Stimulated activated naive B cell treated with anti-CD40 and anti-IgM and Interleukin-4, amounts not matched to agents 10 μg/mL and 1 μg/mL and 100 μg/mL, for 72 hours (primary cell): ENCODE data around the gene LRCH1.

Experiments used
- ATAC-seq, 2 donors: fragments of 150-1000 bp; cut with Tn5 transposase; replicated peaks; 2 replicates each; pipeline ENCODE4 v1.10.0; 2021; ENCODE audit warnings: moderate library complexity in 1 of 2
- DNase-seq: peaks from one replicate; pipeline ENCODE4 v3.0.0; 2021
- H3K27ac Mint-ChIP-seq: one replicate; pipeline ENCODE4 v1.8.0; 2022; ENCODE audit warnings: mild to moderate bottlenecking, mixed read lengths
- H3K27me3 Mint-ChIP-seq, 2 donors: one replicate each; pipeline ENCODE4 v1.8.0; 2022; ENCODE audit warnings: mixed read lengths in 2 of 2
- H3K36me3 Mint-ChIP-seq, 2 donors: one replicate each; pipeline ENCODE4 v1.8.0; 2022; ENCODE audit warnings: mixed read lengths in 2 of 2, mild to moderate bottlenecking in 1 of 2
- H3K4me1 Mint-ChIP-seq, 2 donors: one replicate each; pipeline ENCODE4 v1.8.0; 2022; ENCODE audit warnings: mixed read lengths in 2 of 2, mild to moderate bottlenecking in 1 of 2
- H3K4me3 Mint-ChIP-seq, 2 donors: one replicate each; pipeline ENCODE4 v1.8.0; 2022; ENCODE audit warnings: mild to moderate bottlenecking in 2 of 2, mixed read lengths in 2 of 2, moderate library complexity in 1 of 2
- H3K9me3 Mint-ChIP-seq, 2 donors: one replicate each; pipeline ENCODE4 v1.8.0; 2022; ENCODE audit warnings: mixed read lengths in 2 of 2, mild to moderate bottlenecking in 1 of 2

LRCH1 gene

DNA sequence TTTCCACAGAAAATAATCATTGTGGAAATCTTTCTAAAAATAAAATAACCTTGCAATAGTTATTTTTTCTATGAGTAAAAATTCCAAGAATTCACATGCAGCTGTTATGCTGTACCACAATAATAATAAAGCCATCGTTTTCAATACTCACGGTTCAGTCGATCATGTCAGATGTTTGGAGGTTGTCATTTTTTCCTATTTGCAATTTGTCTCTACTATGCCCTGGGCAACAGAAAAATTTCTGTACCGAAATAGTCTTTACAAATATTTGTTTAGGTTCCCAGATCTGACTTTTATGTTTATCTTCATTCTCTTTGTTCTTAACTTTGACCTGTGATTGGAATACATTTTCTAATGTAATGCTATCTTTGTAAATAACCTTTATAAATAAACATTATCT, 164.3 kb downstream of the LRCH1 start:
- Mint-ChIP-seq H3K9me3 (no peaks in the 10 kb centered on the region), H3K27ac (no peak overlapping the region), H3K36me3 (peaks cover 18 to 29% of the 10 kb centered on the region in 2 donors)

DNA sequence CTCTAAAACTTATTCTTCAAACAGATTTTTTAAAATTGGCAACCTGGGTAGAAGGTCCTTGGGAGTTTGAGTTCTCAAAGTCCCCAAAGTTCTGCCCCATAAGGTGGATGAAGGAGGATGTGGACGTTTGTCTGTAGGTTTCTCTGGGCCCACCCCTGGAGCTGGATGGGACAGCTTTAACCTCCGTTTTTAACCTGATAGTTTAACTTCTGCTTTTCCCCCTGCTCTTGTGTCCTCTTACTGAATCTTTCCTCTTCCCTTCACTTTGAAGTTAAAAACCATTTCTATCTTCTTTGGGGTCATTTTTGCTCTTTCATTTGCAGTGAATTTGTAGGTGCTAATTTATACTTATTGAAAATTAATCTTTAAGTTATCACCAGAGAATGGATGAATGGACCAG, 164.9 kb downstream of the LRCH1 start:
- Mint-ChIP-seq H3K4me3 (no peak overlapping the region), H3K4me1 (peaks cover 9 to 12% of the 10 kb centered on the region in 2 donors), H3K9me3 (no peaks in the 10 kb centered on the region), H3K36me3 (peaks cover 19 to 29% of the 10 kb centered on the region in 2 donors), H3K27me3 (no peaks in the 10 kb centered on the region), H3K27ac (no peak overlapping the region)
- DNase-seq = no peak
- no peak for ATAC-seq

More for the DNA sequence above, 164.3 kb downstream of the LRCH1 start:
- Mint-ChIP-seq H3K4me1 (peaks cover 9 to 12% of the 10 kb centered on the region in 2 donors), H3K27me3 (no peaks in the 10 kb centered on the region), H3K4me3 (no peak overlapping the region)
- no peak for ATAC-seq
- no peak for DNase-seq

DNA sequence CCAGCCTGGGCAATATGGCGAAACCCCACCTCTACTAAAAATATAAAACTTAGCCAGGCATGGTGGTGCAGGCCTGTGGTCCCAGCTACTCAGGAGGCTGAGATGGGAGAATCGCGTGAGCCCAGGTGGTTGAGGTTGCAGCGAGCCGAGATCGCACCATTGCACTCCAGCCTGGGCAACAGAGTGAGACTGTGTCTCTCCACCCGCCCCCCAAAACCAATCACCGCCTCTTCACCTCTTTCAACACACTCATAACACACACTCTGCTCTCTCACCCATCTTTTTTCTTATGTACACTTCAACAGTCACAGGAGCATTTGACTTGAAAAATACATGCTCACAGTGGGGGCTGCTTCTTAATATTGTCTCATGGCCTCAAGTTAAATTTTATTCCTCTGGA, 167.2 kb downstream of the LRCH1 start:
- Mint-ChIP-seq H3K4me1 (peaks cover 9 to 12% of the 10 kb centered on the region in 2 donors), H3K4me3 (no peak overlapping the region), H3K36me3 (peaks cover 29 to 40% of the 10 kb centered on the region in 2 donors), H3K27ac (no peak overlapping the region), H3K27me3 (no peaks in the 10 kb centered on the region), H3K9me3 (no peaks in the 10 kb centered on the region)
- ATAC-seq (peak; percentile 21 to 48), DNase-seq (no peak)

DNA sequence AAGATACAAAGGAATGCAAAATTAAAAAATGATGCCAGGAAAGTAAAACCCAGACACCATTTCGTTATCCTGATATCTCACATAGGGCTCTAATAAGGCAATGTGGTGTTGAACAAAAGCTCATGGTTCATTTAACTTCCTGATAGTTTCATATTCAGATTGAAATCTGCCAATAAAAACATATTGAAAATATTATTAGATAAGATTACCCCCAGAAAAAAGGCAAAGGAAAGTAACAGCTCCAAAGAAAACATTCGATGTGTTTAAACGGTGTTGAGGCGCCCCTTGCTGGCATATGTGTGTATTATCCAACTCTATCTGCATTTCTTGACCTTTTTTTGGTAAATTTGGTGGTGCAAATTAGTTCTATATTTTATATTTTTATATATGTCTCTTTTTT, 168.1 kb downstream of the LRCH1 start:
- Mint-ChIP-seq H3K9me3 (no peaks in the 10 kb centered on the region), H3K4me3 (no peak overlapping the region), H3K27ac (no peak overlapping the region), H3K36me3 (peaks cover 27 to 39% of the 10 kb centered on the region in 2 donors), H3K27me3 (no peaks in the 10 kb centered on the region), H3K4me1 (peaks cover 7 to 12% of the 10 kb centered on the region in 2 donors)
- ATAC-seq (peak in 1 of 2 donors; percentile 34), DNase-seq (no peak)

DNA sequence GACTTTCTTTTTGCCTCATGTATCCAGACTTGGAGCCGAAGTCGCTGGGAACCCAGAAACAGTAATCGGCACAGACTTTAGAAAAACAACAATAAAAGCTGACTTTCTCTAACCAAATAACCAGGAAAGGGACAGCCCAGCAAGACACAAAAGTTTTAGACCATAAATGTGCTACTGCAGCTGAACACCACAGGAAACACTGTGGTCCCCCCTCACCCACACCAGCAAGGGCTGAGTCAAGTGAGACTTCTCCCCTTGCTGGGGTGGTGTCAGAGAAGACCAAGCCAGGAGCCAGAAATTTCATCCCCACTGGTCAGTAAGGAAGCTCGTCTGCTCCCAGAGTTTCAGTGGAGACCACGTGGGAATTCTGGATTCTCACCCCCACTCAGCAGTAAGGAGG, 173.4 kb downstream of the LRCH1 start:
- Mint-ChIP-seq H3K4me1 (peaks cover 0 to 3% of the 10 kb centered on the region in 2 donors), H3K4me3 (no peak overlapping the region)
- no peak for DNase-seq

DNA sequence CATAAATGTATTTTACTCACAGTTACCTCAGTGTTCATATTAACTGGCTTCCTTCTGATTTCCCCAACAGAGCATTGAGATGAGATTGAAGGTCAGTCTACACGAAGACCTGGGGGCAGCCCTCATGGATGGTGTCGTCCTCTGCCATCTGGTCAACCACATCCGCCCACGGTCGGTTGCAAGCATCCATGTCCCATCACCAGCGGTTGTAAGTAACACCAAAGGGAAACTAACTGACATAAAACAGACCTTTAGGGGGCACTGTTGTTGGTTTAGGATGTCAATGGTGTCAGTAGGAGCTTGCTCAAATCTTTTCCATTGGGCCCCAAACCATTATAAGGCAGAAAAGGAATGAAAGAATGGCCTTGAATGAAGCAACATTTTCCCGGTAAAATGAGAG, 175.8 kb downstream of the LRCH1 start:
- Mint-ChIP-seq H3K9me3 (no peaks in the 10 kb centered on the region), H3K4me1 (peaks cover 0 to 2% of the 10 kb centered on the region in 2 donors), H3K36me3 (peaks cover 43 to 68% of the 10 kb centered on the region in 2 donors), H3K27me3 (no peaks in the 10 kb centered on the region), H3K4me3 (no peak overlapping the region), H3K27ac (no peak overlapping the region)
- DNase-seq = no peak
- ATAC-seq = peak; percentile 43 to 51

More for the DNA sequence above, 173.4 kb downstream of the LRCH1 start:
- H3K9me3 Mint-ChIP-seq = no peaks in the 10 kb centered on the region
- H3K27me3 Mint-ChIP-seq = no peaks in the 10 kb centered on the region
- H3K27ac Mint-ChIP-seq = no peak overlapping the region
- peaks cover 45 to 66% of the 10 kb centered on the region in 2 donors for H3K36me3 Mint-ChIP-seq
- no peak for ATAC-seq

DNA sequence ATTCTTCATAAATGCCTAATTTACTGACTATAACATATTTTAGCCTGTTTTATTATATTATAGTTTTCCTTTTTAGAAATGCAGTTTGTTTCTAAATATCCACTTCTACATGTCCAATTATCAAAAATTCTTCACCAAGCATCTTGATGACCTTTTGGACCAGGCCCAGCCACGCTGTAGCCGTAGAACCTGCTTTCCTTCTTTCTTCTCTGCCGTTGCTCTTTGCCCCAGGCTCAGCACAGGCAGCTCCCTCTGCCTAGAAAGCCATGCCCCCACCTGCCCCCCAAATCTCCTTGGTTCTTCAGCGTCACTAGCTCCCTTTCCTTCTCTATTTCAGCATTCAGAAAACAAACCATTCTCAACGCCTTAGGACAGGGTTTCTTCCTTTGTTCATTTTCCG, 178.6 kb downstream of the LRCH1 start:
- peaks cover 0 to 2% of the 10 kb centered on the region in 2 donors for H3K4me1 Mint-ChIP-seq
- peaks cover 34 to 57% of the 10 kb centered on the region in 2 donors for H3K36me3 Mint-ChIP-seq
- H3K9me3 Mint-ChIP-seq = no peaks in the 10 kb centered on the region
- no peak overlapping the region for H3K4me3 Mint-ChIP-seq
- no peak overlapping the region for H3K27ac Mint-ChIP-seq
- ATAC-seq = no peak
- no peaks in the 10 kb centered on the region for H3K27me3 Mint-ChIP-seq
- no peak for DNase-seq

DNA sequence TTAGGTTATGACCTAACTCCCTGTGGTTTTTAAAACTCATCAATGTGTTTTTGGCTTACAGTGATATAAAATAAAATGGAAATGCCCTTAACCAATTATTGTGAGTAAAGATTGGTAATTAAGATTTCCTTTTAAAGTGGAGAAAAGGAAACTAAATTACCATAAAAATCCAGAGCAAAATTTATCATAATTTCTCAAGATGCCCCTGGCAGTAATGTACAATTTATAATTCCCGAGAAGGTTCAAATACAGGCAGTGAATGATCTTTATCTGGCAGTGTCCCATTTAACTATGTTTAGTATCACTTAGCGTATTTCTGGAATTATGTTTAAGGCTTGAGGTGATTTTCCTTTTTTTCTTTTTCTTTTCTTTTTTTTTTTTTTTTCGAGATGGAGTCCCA, 182.5 kb downstream of the LRCH1 start:
- peaks cover 17 to 28% of the 10 kb centered on the region in 2 donors for H3K36me3 Mint-ChIP-seq

DNA sequence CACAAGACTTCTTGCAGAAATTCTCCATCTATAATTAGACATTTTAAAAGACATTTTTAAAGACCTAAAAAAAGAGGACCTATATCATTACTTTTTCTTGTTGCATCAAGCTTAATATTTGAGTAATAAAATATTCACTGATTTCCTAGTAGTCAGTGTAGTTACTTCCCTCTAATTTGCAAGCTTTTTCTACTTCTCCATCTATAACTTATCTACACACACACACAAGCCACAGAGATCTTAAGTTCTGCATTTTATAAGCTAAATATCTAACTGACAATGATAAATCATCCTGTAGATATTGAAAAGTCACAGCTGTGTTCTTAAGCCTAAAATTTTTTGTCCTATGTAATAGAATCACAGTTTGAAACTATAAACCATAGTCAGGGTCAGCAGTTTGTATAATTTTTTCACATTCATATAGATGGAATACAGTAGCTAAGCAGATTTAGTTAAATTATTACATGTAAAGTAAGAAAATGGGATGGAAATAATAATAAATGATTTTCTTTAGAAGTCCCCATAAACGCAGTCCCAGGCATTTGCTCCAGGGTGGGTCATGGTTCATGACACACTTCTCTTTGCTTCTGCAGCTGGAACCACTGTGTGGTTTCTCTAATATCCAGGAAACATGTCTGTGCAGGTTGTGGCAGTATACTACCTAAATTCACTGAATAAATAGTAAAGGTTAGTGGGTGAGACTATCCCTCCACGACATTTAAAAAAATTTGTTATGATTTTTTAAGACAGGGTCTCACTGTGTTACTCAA, 183.8 kb downstream of the LRCH1 start:
- Mint-ChIP-seq H3K36me3 (peaks cover 16 to 30% of the 10 kb centered on the region in 2 donors), H3K27ac (no peak overlapping the region), H3K4me1 (no peaks in the 10 kb centered on the region), H3K9me3 (no peaks in the 10 kb centered on the region), H3K27me3 (no peaks in the 10 kb centered on the region), H3K4me3 (no peak overlapping the region)
- ATAC-seq (no peak), DNase-seq (no peak)

More for the DNA sequence above, 182.5 kb downstream of the LRCH1 start:
- ATAC-seq = no peak
- Mint-ChIP-seq H3K27me3 (no peaks in the 10 kb centered on the region), H3K4me3 (no peak overlapping the region), H3K4me1 (no peaks in the 10 kb centered on the region), H3K27ac (no peak overlapping the region), H3K9me3 (no peaks in the 10 kb centered on the region)
- DNase-seq = no peak

DNA sequence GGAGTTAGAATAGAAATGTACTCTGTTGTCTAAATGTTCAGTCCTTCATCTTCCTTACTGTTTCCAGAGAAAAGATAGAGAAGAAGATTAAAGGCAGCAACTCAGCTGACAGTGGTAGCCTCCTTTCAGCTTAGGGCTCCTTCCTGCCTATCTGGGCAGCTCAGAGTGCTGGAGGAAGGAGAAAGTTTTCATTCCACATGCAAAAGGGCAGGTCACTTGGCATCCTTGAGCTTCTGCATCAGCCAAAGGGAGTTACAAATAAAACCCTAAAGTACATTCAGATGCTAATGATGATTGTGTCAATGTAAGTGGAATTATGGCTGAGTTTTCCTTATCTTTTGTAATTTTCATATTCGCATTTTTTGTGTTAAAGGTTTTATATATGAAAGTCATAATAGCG, 185.1 kb downstream of the LRCH1 start:
- Mint-ChIP-seq H3K4me3 (no peak overlapping the region), H3K9me3 (no peaks in the 10 kb centered on the region), H3K36me3 (peaks cover 16 to 29% of the 10 kb centered on the region in 2 donors), H3K27me3 (no peaks in the 10 kb centered on the region), H3K27ac (no peak overlapping the region), H3K4me1 (no peaks in the 10 kb centered on the region)
- DNase-seq = no peak
- no peak for ATAC-seq

DNA sequence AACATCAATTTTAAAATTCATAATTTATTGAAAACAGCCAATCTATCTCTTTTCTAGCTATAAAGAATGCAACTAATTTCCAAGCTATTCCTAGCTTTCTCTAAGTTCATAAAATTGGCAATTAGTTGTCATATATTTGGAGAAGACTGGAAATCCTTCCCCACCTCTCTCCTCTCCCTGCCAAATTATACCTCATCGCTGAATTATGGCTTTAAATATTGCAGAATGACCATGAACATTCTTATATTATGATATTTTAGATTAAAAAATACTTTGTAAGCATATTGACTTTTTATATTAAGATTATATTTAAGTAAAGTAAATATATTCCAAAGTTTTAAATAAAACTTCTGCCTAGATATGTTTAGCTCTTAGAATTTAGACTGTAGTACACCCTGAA, 185.8 kb downstream of the LRCH1 start:
- no peak for ATAC-seq
- Mint-ChIP-seq H3K27me3 (no peaks in the 10 kb centered on the region), H3K4me1 (no peaks in the 10 kb centered on the region), H3K4me3 (no peak overlapping the region), H3K27ac (no peak overlapping the region), H3K9me3 (no peaks in the 10 kb centered on the region), H3K36me3 (peaks cover 16 to 33% of the 10 kb centered on the region in 2 donors)
- DNase-seq = no peak

DNA sequence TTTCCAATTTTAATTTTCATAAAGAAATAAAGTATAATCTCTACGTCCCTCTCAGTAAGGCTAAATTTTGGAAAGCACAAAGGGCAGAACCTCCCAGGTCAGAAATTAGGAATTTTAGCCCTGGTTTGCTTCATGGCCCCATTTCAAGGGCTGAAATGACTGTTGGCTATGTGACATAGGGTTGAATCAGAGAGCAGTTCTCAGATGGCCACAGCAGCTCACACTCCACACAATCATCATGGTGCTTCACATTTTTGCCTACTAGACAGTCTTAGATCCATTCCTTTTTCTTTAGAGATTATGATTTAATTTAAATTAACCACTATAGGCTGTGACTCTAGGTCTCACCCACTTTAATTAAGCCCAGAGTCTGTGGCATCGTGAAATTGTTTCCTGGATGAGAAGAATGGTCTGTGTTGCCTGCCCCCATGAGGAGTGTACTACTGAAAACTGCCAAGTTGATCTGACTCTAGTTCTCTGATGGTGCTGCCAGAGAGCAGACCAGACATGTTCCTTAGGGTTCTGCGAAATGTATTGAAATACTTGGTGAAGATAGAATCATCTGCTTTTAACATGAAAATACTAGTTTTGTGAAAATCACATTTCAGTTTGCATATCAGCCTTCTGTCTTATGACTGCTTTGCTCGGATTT, 186.6 kb downstream of the LRCH1 start:
- DNase-seq (no peak), ATAC-seq (no peak)
- H3K27ac Mint-ChIP-seq = no peak overlapping the region
- H3K4me3 Mint-ChIP-seq = no peak overlapping the region
- no peaks in the 10 kb centered on the region for H3K27me3 Mint-ChIP-seq
- H3K4me1 Mint-ChIP-seq = no peaks in the 10 kb centered on the region
- peaks cover 16 to 40% of the 10 kb centered on the region in 2 donors for H3K36me3 Mint-ChIP-seq
- no peaks in the 10 kb centered on the region for H3K9me3 Mint-ChIP-seq

DNA sequence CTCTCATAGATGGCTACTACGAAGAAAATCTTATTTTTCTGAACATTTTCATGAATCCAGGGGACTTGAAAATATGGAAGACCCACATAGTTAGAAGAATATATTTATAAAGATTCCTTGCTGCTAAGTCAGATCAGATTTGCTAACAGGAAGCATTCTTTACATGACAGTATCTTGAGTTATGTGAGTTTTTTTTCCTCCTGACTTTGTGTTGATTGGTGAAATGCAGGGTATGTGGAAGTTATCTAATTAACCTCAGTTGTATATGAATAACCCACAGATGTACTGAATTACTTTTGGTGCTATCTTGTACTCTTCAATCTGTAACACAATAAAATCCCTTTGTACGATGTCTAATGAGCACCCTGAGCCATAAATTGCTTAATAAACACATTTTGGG, 190.2 kb downstream of the LRCH1 start:
- Mint-ChIP-seq H3K36me3 (peaks cover 31 to 64% of the 10 kb centered on the region in 2 donors), H3K4me3 (no peak overlapping the region), H3K27me3 (no peaks in the 10 kb centered on the region), H3K27ac (no peak overlapping the region), H3K4me1 (peaks cover 0 to 2% of the 10 kb centered on the region in 2 donors), H3K9me3 (no peaks in the 10 kb centered on the region)
- no peak for DNase-seq
- ATAC-seq = no peak

DNA sequence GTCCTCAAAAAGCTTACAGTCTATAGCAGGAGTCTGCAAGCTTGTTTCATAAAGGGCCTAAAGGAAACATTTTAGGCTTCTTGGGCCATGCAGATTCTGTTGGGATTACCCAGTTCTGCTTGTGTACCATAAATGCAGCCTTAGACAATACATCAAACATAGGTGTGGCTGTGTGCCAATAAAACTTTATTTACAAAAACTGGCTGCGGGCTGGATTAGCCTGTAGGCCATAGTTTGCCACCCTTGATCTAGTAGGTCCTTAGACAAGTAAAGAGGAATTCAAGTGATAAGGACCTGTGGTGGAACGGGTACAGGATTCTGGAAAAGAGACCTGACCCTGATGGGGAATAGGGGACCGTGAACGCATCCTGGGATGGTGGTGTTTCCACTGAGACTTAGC, 192.1 kb downstream of the LRCH1 start:
- H3K4me1 Mint-ChIP-seq = peaks cover 0 to 5% of the 10 kb centered on the region in 2 donors
- no peaks in the 10 kb centered on the region for H3K27me3 Mint-ChIP-seq
- DNase-seq (no peak), ATAC-seq (no peak)
- H3K27ac Mint-ChIP-seq = no peak overlapping the region
- no peaks in the 10 kb centered on the region for H3K9me3 Mint-ChIP-seq
- no peak overlapping the region for H3K4me3 Mint-ChIP-seq
- peaks cover 43 to 75% of the 10 kb centered on the region in 2 donors for H3K36me3 Mint-ChIP-seq

DNA sequence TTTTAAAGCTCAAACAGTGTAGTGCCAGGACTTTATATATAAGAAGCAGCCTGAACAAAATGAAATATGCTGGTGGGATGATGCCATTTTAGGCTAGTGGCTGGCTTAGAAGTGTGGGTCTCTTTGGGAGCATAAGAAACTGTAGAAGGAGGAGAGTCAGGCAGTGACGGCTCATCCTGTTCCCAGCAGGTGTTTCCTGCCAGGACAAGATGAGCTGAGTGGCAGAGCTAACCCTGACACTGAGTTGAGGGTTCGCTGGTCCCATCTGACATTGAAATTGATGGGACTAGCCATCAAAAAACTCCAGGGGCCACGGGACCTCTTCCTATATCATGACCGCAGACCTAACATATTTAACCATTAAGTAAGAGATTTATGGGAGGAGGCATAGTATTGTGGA, 192.7 kb downstream of the LRCH1 start:
- H3K36me3 Mint-ChIP-seq = peaks cover 48 to 80% of the 10 kb centered on the region in 2 donors
- no peaks in the 10 kb centered on the region for H3K27me3 Mint-ChIP-seq
- DNase-seq (no peak), ATAC-seq (no peak)
- H3K9me3 Mint-ChIP-seq = no peaks in the 10 kb centered on the region
- no peak overlapping the region for H3K27ac Mint-ChIP-seq
- no peak overlapping the region for H3K4me3 Mint-ChIP-seq
- H3K4me1 Mint-ChIP-seq = peaks cover 0 to 6% of the 10 kb centered on the region in 2 donors
